Panc1 (cell line): ENCODE results near the gene CARHSP1. TPM values are rescaled to one million over a fixed set of nuclear protein-coding genes. Genes with fewer than 3 reads are reported as not detected.

ENCODE experiments used
- ATAC-seq: fragments of 200-7000 bp; cut with Tn5 transposase; 2 replicates; pipeline ENCODE4 v1.9.1; 2020; ENCODE audit warnings: mild to moderate bottlenecking, moderate library complexity
- BruUV-seq: library from RNA; stranded (reverse); fragments of 400-500 nt; replicated peaks from 2 replicates; lab custom pipeline; 2021; lab: Mats Ljungman, UMichigan
- CTCF ChIA-PET: fragments of 300-600 bp; sonication (Branson Sonifier 250); formaldehyde crosslinking; loops from one replicate; lab custom pipeline; 2022; ENCODE audit warnings: antibody characterized with exemption; lab: Charles Lee
- POLR2A ChIA-PET: fragments of 300-600 bp; sonication (Branson Sonifier 250); formaldehyde crosslinking; loops from one replicate; lab custom pipeline; 2022; ENCODE audit warnings: antibody characterized with exemption; lab: Charles Lee
- DNase-seq: peaks from one replicate; pipeline ENCODE4 v3.0.0-alpha.2; 2010; ENCODE audit warnings: low read depth, low spot score
- H3K27ac ChIP-seq: 2 replicates; pipeline ENCODE4 v1.5.1; 2011; ENCODE audit warnings: mild to moderate bottlenecking, low read length, inconsistent platforms
- H3K27me3 ChIP-seq: fragments of 200-500 bp; sonication (Bioruptor generic); 2 replicates; pipeline ENCODE4 v1.6.0; 2014; ENCODE audit warnings: low read length, inconsistent platforms; ENCODE audit not compliant: control insufficient read depth, insufficient read depth
- H3K36me3 ChIP-seq: fragments of 200-500 bp; sonication (Bioruptor generic); 2 replicates; pipeline ENCODE4 v1.5.1; 2014; ENCODE audit warnings: inconsistent platforms, mild to moderate bottlenecking, low read length, moderate library complexity; ENCODE audit not compliant: control insufficient read depth, insufficient read depth
- H3K4me1 ChIP-seq: 2 replicates; pipeline ENCODE4 v1.5.1; 2011; ENCODE audit warnings: inconsistent platforms, mild to moderate bottlenecking, low read length, moderate library complexity; ENCODE audit not compliant: control insufficient read depth, insufficient read depth
- H3K4me3 ChIP-seq, 2 experiments: 2 replicates each; pipeline ENCODE4 v1.5.1; 2011 to 2012; ENCODE audit warnings: low read depth in 2 of 2, low read length in 2 of 2, mild to moderate bottlenecking in 2 of 2, inconsistent platforms in 1 of 2, moderate library complexity in 1 of 2
- H3K9me3 ChIP-seq: fragments of 200-500 bp; sonication (Bioruptor generic); 2 replicates; pipeline ENCODE4 v1.5.1; 2014; ENCODE audit warnings: low read depth, mild to moderate bottlenecking, inconsistent platforms, low read length, moderate library complexity; ENCODE audit not compliant: control insufficient read depth, insufficient read depth
- POLR2AphosphoS5 ChIP-seq: IDR thresholded peaks from 2 replicates; pipeline ENCODE4 v1.6.1; 2012; ENCODE audit warnings: mild to moderate bottlenecking, low read depth, low read length, moderate library complexity
- SIN3A ChIP-seq: IDR thresholded peaks from 2 replicates; pipeline ENCODE4 v1.6.1; 2012; ENCODE audit warnings: low read depth, mild to moderate bottlenecking, low read length, moderate library complexity, borderline replicate concordance; ENCODE audit not compliant: insufficient read depth
- TCF7L2 ChIP-seq: IDR thresholded peaks from 2 replicates; pipeline ENCODE4 v1.6.1; 2011; ENCODE audit warnings: mild to moderate bottlenecking, low read depth, low read length, inconsistent platforms
- in situ Hi-C: cut with HindIII; loops from 2 replicates; pipeline ENCODE4 v1.10.0; 2016; ENCODE audit warnings: low sequenced_read_pairs, low pct_unique_long_range_greater_than_20kb
- intact Hi-C: fragments of 100-400 bp; cut with micrococcal nuclease; formaldehyde crosslinking; loops from one replicate; pipeline ENCODE4 v1.10.0; 2022; ENCODE audit not compliant: unreplicated experiment
- total RNA-seq: library from RNA; stranded (reverse); gene quantifications from one replicate; pipeline ENCODE4 v1.2.1, GENCODE V29; 2021; ENCODE audit not compliant: unreplicated experiment
- TF ChIP-seq, protein P1 (sequence below): fragments of 450-650 bp; IDR thresholded peaks from 2 replicates; pipeline ENCODE4 v1.5.1; 2017; ENCODE audit warnings: mild to moderate bottlenecking
- TF ChIP-seq, protein P2 (sequence below), 2 experiments: IDR thresholded peaks; 2 replicates each; pipeline ENCODE4 v1.6.1; 2011 to 2012; ENCODE audit warnings: low read depth in 2 of 2, control low read depth in 1 of 2, low read length in 1 of 2, mild to moderate bottlenecking in 1 of 2, moderate library complexity in 1 of 2; ENCODE audit not compliant: insufficient read depth in 1 of 2

Gene CARHSP1
- total RNA-seq, 1 experiment from 2014 or later: 158 TPM

- DNase-seq (no peak), ATAC-seq (no peak)
- H3K4me1 ChIP-seq: peaks cover 41% of the 10 kb centered on the region
- in situ Hi-C loops: no loop called here
- H3K27me3 ChIP-seq: no peaks in the 10 kb centered on the region
- BruUV-seq: no TSS peak
- ChIA-PET CTCF (interaction anchor here (0.7 kb wide), 1 partner anchor 28 kb away, joined by 3 read pairs; no protein-coding TSS in a partner anchor), POLR2A (interaction anchor here (0.5 to 0.6 kb wide), 4 partner anchors 11 to 288 kb away, joined by 3 to 14 read pairs (median 4); partner anchors contain the start of gene CARHSP1)
- TF ChIP-seq TCF7L2 (no peak), SIN3A (no peak), POLR2AphosphoS5 (no peak)
- TF ChIP-seq, protein P1, sequence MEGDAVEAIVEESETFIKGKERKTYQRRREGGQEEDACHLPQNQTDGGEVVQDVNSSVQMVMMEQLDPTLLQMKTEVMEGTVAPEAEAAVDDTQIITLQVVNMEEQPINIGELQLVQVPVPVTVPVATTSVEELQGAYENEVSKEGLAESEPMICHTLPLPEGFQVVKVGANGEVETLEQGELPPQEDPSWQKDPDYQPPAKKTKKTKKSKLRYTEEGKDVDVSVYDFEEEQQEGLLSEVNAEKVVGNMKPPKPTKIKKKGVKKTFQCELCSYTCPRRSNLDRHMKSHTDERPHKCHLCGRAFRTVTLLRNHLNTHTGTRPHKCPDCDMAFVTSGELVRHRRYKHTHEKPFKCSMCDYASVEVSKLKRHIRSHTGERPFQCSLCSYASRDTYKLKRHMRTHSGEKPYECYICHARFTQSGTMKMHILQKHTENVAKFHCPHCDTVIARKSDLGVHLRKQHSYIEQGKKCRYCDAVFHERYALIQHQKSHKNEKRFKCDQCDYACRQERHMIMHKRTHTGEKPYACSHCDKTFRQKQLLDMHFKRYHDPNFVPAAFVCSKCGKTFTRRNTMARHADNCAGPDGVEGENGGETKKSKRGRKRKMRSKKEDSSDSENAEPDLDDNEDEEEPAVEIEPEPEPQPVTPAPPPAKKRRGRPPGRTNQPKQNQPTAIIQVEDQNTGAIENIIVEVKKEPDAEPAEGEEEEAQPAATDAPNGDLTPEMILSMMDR: no peak
- TF ChIP-seq, protein P2, sequence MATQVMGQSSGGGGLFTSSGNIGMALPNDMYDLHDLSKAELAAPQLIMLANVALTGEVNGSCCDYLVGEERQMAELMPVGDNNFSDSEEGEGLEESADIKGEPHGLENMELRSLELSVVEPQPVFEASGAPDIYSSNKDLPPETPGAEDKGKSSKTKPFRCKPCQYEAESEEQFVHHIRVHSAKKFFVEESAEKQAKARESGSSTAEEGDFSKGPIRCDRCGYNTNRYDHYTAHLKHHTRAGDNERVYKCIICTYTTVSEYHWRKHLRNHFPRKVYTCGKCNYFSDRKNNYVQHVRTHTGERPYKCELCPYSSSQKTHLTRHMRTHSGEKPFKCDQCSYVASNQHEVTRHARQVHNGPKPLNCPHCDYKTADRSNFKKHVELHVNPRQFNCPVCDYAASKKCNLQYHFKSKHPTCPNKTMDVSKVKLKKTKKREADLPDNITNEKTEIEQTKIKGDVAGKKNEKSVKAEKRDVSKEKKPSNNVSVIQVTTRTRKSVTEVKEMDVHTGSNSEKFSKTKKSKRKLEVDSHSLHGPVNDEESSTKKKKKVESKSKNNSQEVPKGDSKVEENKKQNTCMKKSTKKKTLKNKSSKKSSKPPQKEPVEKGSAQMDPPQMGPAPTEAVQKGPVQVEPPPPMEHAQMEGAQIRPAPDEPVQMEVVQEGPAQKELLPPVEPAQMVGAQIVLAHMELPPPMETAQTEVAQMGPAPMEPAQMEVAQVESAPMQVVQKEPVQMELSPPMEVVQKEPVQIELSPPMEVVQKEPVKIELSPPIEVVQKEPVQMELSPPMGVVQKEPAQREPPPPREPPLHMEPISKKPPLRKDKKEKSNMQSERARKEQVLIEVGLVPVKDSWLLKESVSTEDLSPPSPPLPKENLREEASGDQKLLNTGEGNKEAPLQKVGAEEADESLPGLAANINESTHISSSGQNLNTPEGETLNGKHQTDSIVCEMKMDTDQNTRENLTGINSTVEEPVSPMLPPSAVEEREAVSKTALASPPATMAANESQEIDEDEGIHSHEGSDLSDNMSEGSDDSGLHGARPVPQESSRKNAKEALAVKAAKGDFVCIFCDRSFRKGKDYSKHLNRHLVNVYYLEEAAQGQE (IDR thresholded peaks at IDR 0.05; ENCODE audit: insufficient read depth in 1 of 2, low read depth in 2 of 2, low read length in 1 of 2): no peak
- H3K36me3 ChIP-seq: peaks cover 5% of the 10 kb centered on the region
- no peaks in the 10 kb centered on the region for H3K9me3 ChIP-seq
- H3K4me3 ChIP-seq: no peak overlapping the region
- intact Hi-C loops: no loop called here
- no peak overlapping the region for H3K27ac ChIP-seq
Measured at GRCh38 chr16:8851761-8852403, 16.9 kb downstream of the CARHSP1 start.

GRCh38 chr16:8850279-8850885, 18.4 kb downstream of the CARHSP1 start:
- TF ChIP-seq, protein P2 (IDR thresholded peaks at IDR 0.05; ENCODE audit: insufficient read depth in 1 of 2, low read depth in 2 of 2, low read length in 1 of 2): no peak
- peak; percentile 71 for TF ChIP-seq POLR2AphosphoS5
- peaks cover 5% of the 10 kb centered on the region for H3K36me3 ChIP-seq
- H3K4me3 ChIP-seq: no peak overlapping the region
- in situ Hi-C loops (no loop called here), intact Hi-C loops (no loop called here)
- POLR2A ChIA-PET: interaction anchor here (0.7 kb wide), 1 partner anchor 45 kb away, joined by 3 read pairs; no protein-coding TSS in a partner anchor
- CTCF ChIA-PET: no interaction called here
- no TSS peak for BruUV-seq
- ATAC-seq (peak; percentile 59), DNase-seq (no peak)
- no peaks in the 10 kb centered on the region for H3K27me3 ChIP-seq
- peak overlapping the region; percentile 52 for H3K27ac ChIP-seq
- peaks cover 33% of the 10 kb centered on the region for H3K4me1 ChIP-seq
- H3K9me3 ChIP-seq: no peaks in the 10 kb centered on the region
